Camera-type eye (tissue), 1 donor: Measurements from ENCODE around the gene OR13D1. TPM values are rescaled to one million over a fixed set of nuclear protein-coding genes. Genes with fewer than 3 reads are reported as not detected.

Experiments
- total RNA-seq: library from RNA; depleted of rRNA; stranded (reverse); fragments of >200 nt; gene quantifications from one replicate; pipeline ENCODE4 v1.2.3, GENCODE V29; 2014

OR13D1 gene, protein sequence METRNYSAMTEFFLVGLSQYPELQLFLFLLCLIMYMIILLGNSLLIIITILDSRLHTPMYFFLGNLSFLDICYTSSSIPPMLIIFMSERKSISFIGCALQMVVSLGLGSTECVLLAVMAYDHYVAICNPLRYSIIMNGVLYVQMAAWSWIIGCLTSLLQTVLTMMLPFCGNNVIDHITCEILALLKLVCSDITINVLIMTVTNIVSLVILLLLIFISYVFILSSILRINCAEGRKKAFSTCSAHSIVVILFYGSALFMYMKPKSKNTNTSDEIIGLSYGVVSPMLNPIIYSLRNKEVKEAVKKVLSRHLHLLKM
- not detected for total RNA-seq

DNA sequence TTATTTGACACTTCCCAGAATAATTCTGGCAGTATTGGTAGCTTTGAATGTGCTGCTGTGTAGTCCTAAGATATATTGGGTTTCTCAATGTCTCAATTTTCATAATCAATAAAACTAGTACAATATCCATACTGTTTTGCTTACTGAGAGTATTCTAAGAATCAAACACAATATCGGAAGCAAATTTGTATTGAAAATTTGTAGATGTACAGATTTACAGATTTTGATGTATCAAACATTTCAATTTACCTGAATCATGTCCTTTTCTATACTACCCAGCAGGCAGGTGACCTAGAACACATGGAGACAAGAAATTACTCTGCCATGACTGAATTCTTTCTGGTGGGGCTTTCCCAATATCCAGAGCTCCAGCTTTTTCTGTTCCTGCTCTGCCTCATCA is at the start of gene OR13D1:
TSS of gene OR13D1 (plus strand) at position 301 of the 400 bp plus-strand sequence. CDS start at position 301, 0 bp downstream.

Other genes starting within 250 kb of the OR13D1 start
- gene OR13F1, start 190.3 kb upstream of the OR13D1 start, total RNA-seq = not detected
- gene OR13C4, start 167.3 kb upstream of the OR13D1 start, total RNA-seq = not detected
- gene OR13C3, start 157.7 kb upstream of the OR13D1 start, total RNA-seq = not detected
- gene OR13C8, start 125.3 kb upstream of the OR13D1 start, total RNA-seq = not detected
- not detected for gene OR13C5, start 95.1 kb upstream of the OR13D1 start, total RNA-seq
- not detected for gene OR13C2, start 88.9 kb upstream of the OR13D1 start, total RNA-seq
- not detected for gene OR13C9, start 76.3 kb upstream of the OR13D1 start, total RNA-seq
- gene NIPSNAP3A, start 53.2 kb downstream of the OR13D1 start, total RNA-seq = 37.6 TPM
- gene NIPSNAP3B, start 69.6 kb downstream of the OR13D1 start, total RNA-seq = 7.0 TPM
- 64.8 TPM for gene ABCA1, start 233.6 kb downstream of the OR13D1 start, total RNA-seq